Thoracic aorta (tissue), 2 donors: Measurements from ENCODE around the gene NLRC5. TPM values are rescaled to one million over a fixed set of nuclear protein-coding genes. Genes with fewer than 3 reads are reported as not detected.
A peak's percentile ranks its signal among the peaks of the same experiment; 100 is the strongest.

Experiments
- ATAC-seq: fragments of 150-250 bp; one replicate; pipeline ENCODE4 v1.8.0; 2017; ENCODE audit warnings: low read depth; ENCODE audit not compliant: insufficient number of reproducible peaks, low FRiP score
- DNase-seq: peaks from one replicate; pipeline ENCODE4 v3.0.0-alpha.2; 2020; ENCODE audit warnings: low spot score
- H3K27ac ChIP-seq, 2 donors: fragments of 200-600 bp; sonication (generic); 1 replicate in 1 of 2; 2 replicates in 1 of 2; pipeline ENCODE4 v1.5.1; 2016; ENCODE audit warnings: mild to moderate bottlenecking in 2 of 2, moderate library complexity in 2 of 2
- H3K27me3 ChIP-seq: fragments of 200-600 bp; sonication (generic); replicated peaks from 2 replicates; pipeline ENCODE4 v1.6.0; 2016; ENCODE audit warnings: mild to moderate bottlenecking; ENCODE audit not compliant: insufficient read depth
- H3K36me3 ChIP-seq: fragments of 200-600 bp; sonication (generic); one replicate; pipeline ENCODE4 v1.5.1; 2016
- H3K4me1 ChIP-seq, 2 donors: fragments of 200-600 bp; sonication (generic); 1 replicate in 1 of 2; 2 replicates in 1 of 2; pipeline versions ENCODE4 v1.5.1 to v1.6.0; 2016; ENCODE audit warnings: low read depth in 2 of 2, mild to moderate bottlenecking in 1 of 2; ENCODE audit not compliant: control insufficient read depth in 1 of 2
- H3K4me3 ChIP-seq: fragments of 200-600 bp; sonication (generic); 2 replicates; pipeline ENCODE4 v1.5.1; 2016; ENCODE audit warnings: mild to moderate bottlenecking
- H3K9me3 ChIP-seq: fragments of 200-600 bp; sonication (generic); 2 replicates; pipeline ENCODE4 v1.5.1; 2016
- CTCF ChIP-seq: fragments of 200-600 bp; sonication (generic); IDR thresholded peaks from one replicate; pipeline ENCODE4 v1.5.1; 2019; ENCODE audit warnings: antibody characterized with exemption
- total RNA-seq, 2 donors: library from RNA; depleted of rRNA; stranded (reverse); fragments of >200 nt; gene quantifications; one replicate each; pipeline versions ENCODE4 v1.1.0 to v1.2.3, GENCODE V29; 2016

NLRC5 gene
- total RNA-seq, 2 donors from 2014 or later = 51.0 to 54.4 TPM

GRCh38 chr16:57087003-57087402 is 97.6 kb downstream of the NLRC5 start:
- Histone ChIP-seq H3K27ac (no peak overlapping the region), H3K27me3 (no peaks in the 10 kb centered on the region), H3K4me1 (peaks cover 0 to 8% of the 10 kb centered on the region in 2 donors), H3K4me3 (no peak overlapping the region), H3K36me3 (no peaks in the 10 kb centered on the region), H3K9me3 (no peaks in the 10 kb centered on the region)
- DNase-seq (no peak), ATAC-seq (no peak)
- no peak for TF ChIP-seq CTCF

- ATAC-seq (no peak), DNase-seq (no peak)
- Histone ChIP-seq H3K4me3 (no peak overlapping the region), H3K27me3 (no peaks in the 10 kb centered on the region), H3K27ac (no peak overlapping the region), H3K4me1 (peaks cover 9 to 21% of the 10 kb centered on the region in 2 donors), H3K36me3 (no peaks in the 10 kb centered on the region), H3K9me3 (no peaks in the 10 kb centered on the region)
- no peak for TF ChIP-seq CTCF
Observed at GRCh38 chr16:57089406-57089805, 100.0 kb downstream of the NLRC5 start.

- Histone ChIP-seq H3K36me3 (no peaks in the 10 kb centered on the region), H3K9me3 (no peaks in the 10 kb centered on the region), H3K27ac (peak overlapping the region; percentile 80 to 81), H3K4me3 (peak overlapping the region; percentile 96), H3K27me3 (no peaks in the 10 kb centered on the region), H3K4me1 (peaks cover 9 to 21% of the 10 kb centered on the region in 2 donors)
- ATAC-seq (peak; percentile 30), DNase-seq (peak; percentile 19)
- no peak for TF ChIP-seq CTCF
Observed at GRCh38 chr16:57091200-57091974, 102.0 kb downstream of the NLRC5 start.

GRCh38 chr16:57091975-57092785 is 102.8 kb downstream of the NLRC5 start, which contains the start of gene CPNE2:
CPNE2 (plus strand) TSS chr16:57092583; CDS start chr16:57110743, 18,160 bp downstream.
- H3K36me3 ChIP-seq = no peaks in the 10 kb centered on the region
- ATAC-seq (peak; percentile 41), DNase-seq (no peak)

More at GRCh38 chr16:57091975-57092785, 102.8 kb downstream of the NLRC5 start, which contains the start of gene CPNE2:
- H3K27me3 ChIP-seq = no peaks in the 10 kb centered on the region
- H3K4me3 ChIP-seq = peak within 1 kb of the TSS; percentile 96
- TF ChIP-seq CTCF = no peak
- peaks cover 9 to 21% of the 10 kb centered on the region in 2 donors for H3K4me1 ChIP-seq
- H3K9me3 ChIP-seq = no peaks in the 10 kb centered on the region
- H3K27ac ChIP-seq = peak within 1 kb of the TSS; percentile 80 to 81
